Measurements from ENCODE around the gene MAP3K5.

DNA sequence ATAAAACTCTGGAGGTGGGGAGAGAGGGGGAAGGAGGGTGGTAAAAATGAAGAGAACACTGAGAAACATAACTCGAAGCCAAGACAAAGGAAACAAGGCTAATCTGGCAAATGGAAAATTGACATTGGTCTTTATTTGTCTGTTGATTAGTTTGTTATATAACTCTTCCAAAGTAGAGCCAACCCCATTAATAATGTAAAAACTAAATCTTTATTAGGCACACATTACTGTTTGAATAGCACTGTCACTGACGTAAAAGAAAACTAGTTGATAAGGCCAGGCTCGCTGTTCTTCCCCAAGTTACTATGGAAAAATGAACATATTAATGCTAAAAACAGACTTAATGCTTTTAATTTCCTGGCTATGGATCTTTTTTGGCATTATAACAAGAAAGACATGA, 110.0 kb downstream of the MAP3K5 start:
- TF ChIP-seq, protein P1, sequence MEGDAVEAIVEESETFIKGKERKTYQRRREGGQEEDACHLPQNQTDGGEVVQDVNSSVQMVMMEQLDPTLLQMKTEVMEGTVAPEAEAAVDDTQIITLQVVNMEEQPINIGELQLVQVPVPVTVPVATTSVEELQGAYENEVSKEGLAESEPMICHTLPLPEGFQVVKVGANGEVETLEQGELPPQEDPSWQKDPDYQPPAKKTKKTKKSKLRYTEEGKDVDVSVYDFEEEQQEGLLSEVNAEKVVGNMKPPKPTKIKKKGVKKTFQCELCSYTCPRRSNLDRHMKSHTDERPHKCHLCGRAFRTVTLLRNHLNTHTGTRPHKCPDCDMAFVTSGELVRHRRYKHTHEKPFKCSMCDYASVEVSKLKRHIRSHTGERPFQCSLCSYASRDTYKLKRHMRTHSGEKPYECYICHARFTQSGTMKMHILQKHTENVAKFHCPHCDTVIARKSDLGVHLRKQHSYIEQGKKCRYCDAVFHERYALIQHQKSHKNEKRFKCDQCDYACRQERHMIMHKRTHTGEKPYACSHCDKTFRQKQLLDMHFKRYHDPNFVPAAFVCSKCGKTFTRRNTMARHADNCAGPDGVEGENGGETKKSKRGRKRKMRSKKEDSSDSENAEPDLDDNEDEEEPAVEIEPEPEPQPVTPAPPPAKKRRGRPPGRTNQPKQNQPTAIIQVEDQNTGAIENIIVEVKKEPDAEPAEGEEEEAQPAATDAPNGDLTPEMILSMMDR (IDR thresholded peaks at IDR 0.05; ENCODE audit: low read length): no peak
- no peak for TF ChIP-seq EZH2 (IDR thresholded peaks at IDR 0.05; ENCODE audit: borderline replicate concordance, low read length)

Measured in OCI-LY1 (cell line).